Tibial nerve (tissue), 4 donors: Measurements from ENCODE around the gene RAVER2. TPM values are rescaled to one million over a fixed set of nuclear protein-coding genes. Genes with fewer than 3 reads are reported as not detected.

Experiments used
- DNase-seq, 2 donors: peaks; one replicate each; pipeline ENCODE4 v3.0.0-alpha.2; 2019; ENCODE audit warnings: low spot score in 2 of 2
- H3K27ac ChIP-seq, 4 donors: fragments of 200-600 bp; sonication (generic) in 3 of 4; one replicate each; pipeline ENCODE4 v1.5.1; 2017 to 2019; ENCODE audit warnings: mild to moderate bottlenecking in 1 of 4
- H3K27me3 ChIP-seq, 2 donors: fragments of 200-600 bp; sonication (generic) in 1 of 2; one replicate each; pipeline versions ENCODE4 v1.5.1 to v1.6.0; 2017 to 2019
- H3K36me3 ChIP-seq, 3 donors: fragments of 200-600 bp; sonication (generic); one replicate each; pipeline ENCODE4 v1.5.1; 2018 to 2019
- H3K4me1 ChIP-seq, 4 donors: fragments of 200-600 bp; sonication (generic) in 3 of 4; one replicate each; pipeline ENCODE4 v1.5.1; 2017 to 2019
- H3K4me3 ChIP-seq, 4 donors: fragments of 200-600 bp; sonication (generic) in 3 of 4; one replicate each; pipeline ENCODE4 v1.5.1; 2017 to 2019; ENCODE audit warnings: mild to moderate bottlenecking in 1 of 4, moderate library complexity in 1 of 4
- H3K9me3 ChIP-seq, 4 donors: fragments of 200-600 bp; sonication (generic) in 3 of 4; one replicate each; pipeline ENCODE4 v1.5.1; 2017 to 2019
- EP300 ChIP-seq, 2 donors: sonication (generic); formaldehyde crosslinking; IDR thresholded peaks; one replicate each; pipeline ENCODE4 v1.6.1; 2017; ENCODE audit warnings: antibody characterized with exemption in 2 of 2, mild to moderate bottlenecking in 1 of 2
- POLR2A ChIP-seq, 2 donors: fragments of 450-650 bp; IDR thresholded peaks; one replicate each; pipeline ENCODE4 v1.6.1; 2017; ENCODE audit warnings: antibody characterized with exemption in 2 of 2, mild to moderate bottlenecking in 2 of 2, moderate library complexity in 2 of 2
- WGBS, 2 donors: methylation state at CpG; one replicate each; pipeline ENCODE4 v1.1.5; 2018; 5-methylcytosine and 5-hydroxymethylcytosine counted together
- total RNA-seq, 4 donors: library from RNA; depleted of rRNA; stranded (reverse); fragments of >200 nt; gene quantifications; one replicate each; pipeline ENCODE4 v1.1.0, GENCODE V29; 2016
- TF ChIP-seq, protein P1 (sequence below), 5 experiments: fragments of 200-600 bp in 3 of 5; fragments of 450-650 bp in 2 of 5; sonication (generic) in 3 of 5; IDR thresholded peaks; one replicate each; pipeline ENCODE4 v1.5.1; 2016 to 2019; ENCODE audit warnings: antibody characterized with exemption in 5 of 5, mild to moderate bottlenecking in 3 of 5, moderate library complexity in 2 of 5

RAVER2 gene
- total RNA-seq, 4 donors from 2014 or later, result 3.6 to 8.2 (median 4.1) TPM

DNA sequence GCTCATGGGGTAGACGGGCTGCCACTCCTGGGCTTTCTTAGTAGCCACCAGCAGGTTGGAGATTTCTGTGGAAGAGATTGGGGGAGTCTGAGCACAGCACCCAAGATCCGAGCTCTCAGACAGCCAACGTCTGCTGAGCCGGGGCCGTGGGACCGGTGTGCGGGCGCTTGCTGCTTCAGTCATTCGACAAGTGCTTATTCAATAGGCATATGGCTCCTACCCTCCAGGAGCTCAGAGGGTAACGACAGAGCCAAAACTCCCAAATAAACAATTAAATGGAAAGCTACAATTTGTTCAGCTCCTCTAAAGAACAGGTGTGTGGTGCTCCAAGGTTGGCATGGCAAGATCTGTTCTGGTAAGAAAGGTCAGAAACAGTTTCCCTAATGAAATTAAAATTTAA lies 106.0 kb downstream of the RAVER2 start:
- no peak overlapping the region for H3K4me3 ChIP-seq
- H3K36me3 ChIP-seq, result peaks cover 2 to 96% (median 38%) of the 10 kb centered on the region in 3 donors
- H3K9me3 ChIP-seq, result no peaks in the 10 kb centered on the region
- H3K4me1 ChIP-seq, result no peaks in the 10 kb centered on the region
- no peak overlapping the region for H3K27ac ChIP-seq
- H3K27me3 ChIP-seq, result no peaks in the 10 kb centered on the region
- DNase-seq, result no peak
- TF ChIP-seq, protein P1, sequence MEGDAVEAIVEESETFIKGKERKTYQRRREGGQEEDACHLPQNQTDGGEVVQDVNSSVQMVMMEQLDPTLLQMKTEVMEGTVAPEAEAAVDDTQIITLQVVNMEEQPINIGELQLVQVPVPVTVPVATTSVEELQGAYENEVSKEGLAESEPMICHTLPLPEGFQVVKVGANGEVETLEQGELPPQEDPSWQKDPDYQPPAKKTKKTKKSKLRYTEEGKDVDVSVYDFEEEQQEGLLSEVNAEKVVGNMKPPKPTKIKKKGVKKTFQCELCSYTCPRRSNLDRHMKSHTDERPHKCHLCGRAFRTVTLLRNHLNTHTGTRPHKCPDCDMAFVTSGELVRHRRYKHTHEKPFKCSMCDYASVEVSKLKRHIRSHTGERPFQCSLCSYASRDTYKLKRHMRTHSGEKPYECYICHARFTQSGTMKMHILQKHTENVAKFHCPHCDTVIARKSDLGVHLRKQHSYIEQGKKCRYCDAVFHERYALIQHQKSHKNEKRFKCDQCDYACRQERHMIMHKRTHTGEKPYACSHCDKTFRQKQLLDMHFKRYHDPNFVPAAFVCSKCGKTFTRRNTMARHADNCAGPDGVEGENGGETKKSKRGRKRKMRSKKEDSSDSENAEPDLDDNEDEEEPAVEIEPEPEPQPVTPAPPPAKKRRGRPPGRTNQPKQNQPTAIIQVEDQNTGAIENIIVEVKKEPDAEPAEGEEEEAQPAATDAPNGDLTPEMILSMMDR (IDR thresholded peaks at IDR 0.05), result no peak
- TF ChIP-seq POLR2A (IDR thresholded peaks at IDR 0.05), result no peak
- TF ChIP-seq EP300 (IDR thresholded peaks at IDR 0.05), result no peak
- WGBS, 2 donors, result 88 to 92% methylated on average over 10 of the region's 10 CpGs

GRCh38 chr1:64851664-64852063 lies 106.8 kb downstream of the RAVER2 start:
- Histone ChIP-seq H3K4me1 (no peaks in the 10 kb centered on the region), H3K9me3 (no peaks in the 10 kb centered on the region), H3K27ac (no peak overlapping the region), H3K4me3 (no peak overlapping the region), H3K36me3 (peaks cover 2 to 96% (median 30%) of the 10 kb centered on the region in 3 donors), H3K27me3 (no peaks in the 10 kb centered on the region)
- DNase-seq, result no peak
- WGBS, 2 donors, result 80 to 86% methylated on average over 7 of the region's 7 CpGs
- TF ChIP-seq POLR2A (IDR thresholded peaks at IDR 0.05) (no peak), EP300 (IDR thresholded peaks at IDR 0.05) (no peak)
- TF ChIP-seq, protein P1 (IDR thresholded peaks at IDR 0.05), result no peak

DNA sequence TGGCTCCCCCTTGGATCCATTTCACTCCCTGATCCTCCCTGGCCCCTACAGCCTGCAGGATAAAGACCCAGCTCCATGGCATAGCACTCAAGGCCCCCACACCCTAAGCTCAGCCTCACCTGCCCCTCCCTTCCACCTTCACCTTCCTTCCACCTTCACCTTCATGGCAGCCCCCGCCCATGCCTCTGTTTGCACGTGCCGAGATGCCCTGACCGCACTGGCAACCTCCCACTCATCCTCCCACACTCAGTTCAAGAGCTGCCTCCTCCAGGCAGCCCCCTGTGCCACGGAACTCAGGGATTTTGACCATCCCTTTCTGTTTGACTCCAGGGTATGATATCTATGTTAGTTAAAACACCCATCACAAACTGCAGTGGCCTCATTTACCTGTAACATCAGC lies 109.8 kb downstream of the RAVER2 start:
- H3K9me3 ChIP-seq, result no peaks in the 10 kb centered on the region
- H3K27ac ChIP-seq, result no peak overlapping the region
- TF ChIP-seq, protein P1 (IDR thresholded peaks at IDR 0.05), result no peak
- TF ChIP-seq POLR2A (IDR thresholded peaks at IDR 0.05) (no peak), EP300 (IDR thresholded peaks at IDR 0.05) (no peak)
- H3K4me3 ChIP-seq, result no peak overlapping the region
- DNase-seq, result no peak
- no peaks in the 10 kb centered on the region for H3K27me3 ChIP-seq
- H3K36me3 ChIP-seq, result peaks cover 2 to 96% (median 38%) of the 10 kb centered on the region in 3 donors
- no peaks in the 10 kb centered on the region for H3K4me1 ChIP-seq
- 90 to 96% methylated on average over 5 of the region's 5 CpGs for WGBS, 2 donors

DNA sequence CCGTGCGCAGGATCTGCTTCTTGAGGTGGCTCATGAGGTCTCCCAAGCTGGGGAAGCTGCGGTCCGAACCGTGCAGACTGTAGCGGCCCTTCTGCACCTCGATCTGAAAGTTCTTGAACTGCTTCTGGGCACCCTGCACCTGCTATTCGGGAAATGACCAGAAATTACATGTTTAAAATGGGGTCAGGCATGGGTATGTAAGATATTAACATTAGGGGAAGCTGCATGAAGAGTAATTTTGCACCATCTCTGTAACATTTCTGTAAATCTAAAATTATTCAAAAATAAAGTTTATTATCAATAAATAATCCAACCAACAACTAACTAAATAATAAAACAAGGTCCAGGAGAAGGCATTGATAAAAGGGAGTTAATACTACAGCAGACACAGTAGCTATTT lies 110.7 kb downstream of the RAVER2 start:
- 84 to 92% methylated on average over 8 of the region's 8 CpGs for WGBS, 2 donors
- peaks cover 2 to 93% (median 43%) of the 10 kb centered on the region in 3 donors for H3K36me3 ChIP-seq
- no peak overlapping the region for H3K27ac ChIP-seq
- DNase-seq, result no peak
- no peak for TF ChIP-seq POLR2A (IDR thresholded peaks at IDR 0.05)
- TF ChIP-seq EP300 (IDR thresholded peaks at IDR 0.05), result no peak
- TF ChIP-seq, protein P1 (IDR thresholded peaks at IDR 0.05), result no peak
- H3K4me1 ChIP-seq, result no peaks in the 10 kb centered on the region
- H3K9me3 ChIP-seq, result no peaks in the 10 kb centered on the region
- H3K27me3 ChIP-seq, result no peaks in the 10 kb centered on the region
- H3K4me3 ChIP-seq, result no peak overlapping the region

GRCh38 chr1:64856553-64856952 lies 111.7 kb downstream of the RAVER2 start:
- Histone ChIP-seq H3K27me3 (no peaks in the 10 kb centered on the region), H3K4me1 (no peaks in the 10 kb centered on the region), H3K27ac (no peak overlapping the region), H3K9me3 (no peaks in the 10 kb centered on the region), H3K4me3 (no peak overlapping the region), H3K36me3 (peaks cover 2 to 85% (median 43%) of the 10 kb centered on the region in 3 donors)
- TF ChIP-seq POLR2A (IDR thresholded peaks at IDR 0.05), result no peak
- TF ChIP-seq, protein P1 (IDR thresholded peaks at IDR 0.05), result no peak
- TF ChIP-seq EP300 (IDR thresholded peaks at IDR 0.05), result no peak
- 62 to 77% methylated on average over 10 of the region's 10 CpGs for WGBS, 2 donors
- no peak for DNase-seq
